SK-MEL-5 (cell line): ENCODE data around the gene ITPR2. TPM values are rescaled to one million over a fixed set of nuclear protein-coding genes. Genes with fewer than 3 reads are reported as not detected.

ENCODE experiments used
- DNase-seq: peaks from one replicate; pipeline ENCODE4 v3.0.0-alpha.2; 2016; ENCODE audit warnings: low read depth, low spot score
- in situ Hi-C: cut with HindIII; loops from 2 replicates; pipeline ENCODE4 v1.10.0; 2016; ENCODE audit warnings: low sequenced_read_pairs, high pct_unique_total_duplicates, low pct_unique_long_range_greater_than_20kb
- total RNA-seq: library from RNA; depleted of rRNA; stranded (reverse); fragments of >200 nt; shearing (Covaris generic); gene quantifications from 2 replicates; pipeline ENCODE4 v1.2.3, GENCODE V29; 2014

Gene ITPR2
- total RNA-seq, 1 experiment from 2014 or later, result 21.3 TPM

- DNase-seq, result no peak
- in situ Hi-C loops, result no loop called here
Measured at GRCh38 chr12:26830783-26831551, 2.0 kb downstream of the ITPR2 start.

GRCh38 chr12:26830363-26830762, 2.6 kb downstream of the ITPR2 start:
- in situ Hi-C loops, result no loop called here
- DNase-seq, result no peak

GRCh38 chr12:26828280-26829073, 4.5 kb downstream of the ITPR2 start:
- no peak for DNase-seq
- in situ Hi-C loops, result no loop called here

GRCh38 chr12:26826437-26826836, 6.6 kb downstream of the ITPR2 start:
- in situ Hi-C loops, result no loop called here

GRCh38 chr12:26825459-26826016, 7.5 kb downstream of the ITPR2 start:
- DNase-seq, result no peak
- in situ Hi-C loops, result no loop called here

More at GRCh38 chr12:26826437-26826836, 6.6 kb downstream of the ITPR2 start:
- no peak for DNase-seq

- no peak for DNase-seq
- in situ Hi-C loops, result no loop called here
Measured at GRCh38 chr12:26823390-26823789, 9.6 kb downstream of the ITPR2 start.

- no peak for DNase-seq
- in situ Hi-C loops, result no loop called here
Measured at GRCh38 chr12:26822026-26822425, 11.0 kb downstream of the ITPR2 start.

GRCh38 chr12:26821212-26821701, 11.7 kb downstream of the ITPR2 start:
- no peak for DNase-seq
- in situ Hi-C loops, result no loop called here

- DNase-seq, result no peak
- in situ Hi-C loops, result no loop called here
Measured at GRCh38 chr12:26818636-26819035, 14.4 kb downstream of the ITPR2 start.

GRCh38 chr12:26818201-26818600, 14.8 kb downstream of the ITPR2 start:
- in situ Hi-C loops, result no loop called here
- peak; percentile 86 for DNase-seq

- no peak for DNase-seq
- in situ Hi-C loops, result no loop called here
Measured at GRCh38 chr12:26817183-26817591, 15.8 kb downstream of the ITPR2 start.

- in situ Hi-C loops, result no loop called here
- no peak for DNase-seq
Measured at GRCh38 chr12:26813812-26814211, 19.2 kb downstream of the ITPR2 start.

GRCh38 chr12:26810330-26810729, 22.7 kb downstream of the ITPR2 start:
- DNase-seq, result peak; percentile 80

GRCh38 chr12:26809611-26810285, 23.2 kb downstream of the ITPR2 start:
- in situ Hi-C loops, result no loop called here
- peak; percentile 97 for DNase-seq

More at GRCh38 chr12:26810330-26810729, 22.7 kb downstream of the ITPR2 start:
- in situ Hi-C loops, result no loop called here

- no peak for DNase-seq
- in situ Hi-C loops, result no loop called here
Measured at GRCh38 chr12:26808766-26809476, 24.1 kb downstream of the ITPR2 start.

GRCh38 chr12:26807292-26807691, 25.7 kb downstream of the ITPR2 start:
- in situ Hi-C loops, result no loop called here
- DNase-seq, result no peak

GRCh38 chr12:26806556-26806955, 26.4 kb downstream of the ITPR2 start:
- DNase-seq, result no peak
- in situ Hi-C loops, result no loop called here
